ENCODE data around the gene TEX19. TPM values are rescaled to one million over a fixed set of nuclear protein-coding genes. Genes with fewer than 3 reads are reported as not detected.

TEX19 gene
- polyA plus RNA-seq, 2 of the 4 experiments (the other 2 are of a cell fraction), result 0.43 to 0.50 TPM

- WGBS (ENCODE audit: missing lambda C conversion rate), result 38% methylated on average over 9 of the region's 10 CpGs
- Histone ChIP-seq H3K9me3 (no peaks in the 10 kb centered on the region), H3K4me1 (peaks cover 33% of the 10 kb centered on the region), H3K4me3 (peak overlapping the region; percentile 37), H3K27ac (peak overlapping the region; percentile 86 to 92), H3K4me2 (peak overlapping the region; percentile 92)
- ChIA-PET POLR2A (interaction anchor here (1.2 to 2.2 kb wide), 2 partner anchors 42 to 48 kb away, joined by 6 to 9 read pairs; no protein-coding TSS in a partner anchor), CTCF (interaction anchor here (0.9 to 5.8 kb wide), 12 partner anchors 9 to 104 kb away, joined by 3 to 37 read pairs (median 4); no protein-coding TSS in a partner anchor)
- ATAC-seq (peak; percentile 52 to 69), FAIRE-seq (no peak), DNase-seq (ENCODE audit: low read depth in 1 of 2, low spot score in 1 of 2) (peak; percentile 62 to 86)
- TF ChIP-seq HEYL (CRISPR knock-in tag; IDR thresholded peaks at IDR 0.05), result no peak
Measured at GRCh38 chr17:82339634-82340580, 19.1 kb upstream of the TEX19 start.

GRCh38 chr17:82342361-82343079 lies 16.5 kb upstream of the TEX19 start:
- H3K27ac ChIP-seq, result no peak overlapping the region
- peaks cover 37% of the 10 kb centered on the region for H3K4me1 ChIP-seq
- DNase-seq (ENCODE audit: low read depth in 1 of 2, low spot score in 1 of 2) (no peak), FAIRE-seq (no peak), ATAC-seq (no peak)
- H3K4me3 ChIP-seq, result no peak overlapping the region
- WGBS (ENCODE audit: missing lambda C conversion rate), result 81% methylated on average over 28 of the region's 28 CpGs
- no peaks in the 10 kb centered on the region for H3K9me3 ChIP-seq
- TF ChIP-seq RARB (CRISPR knock-in tag; IDR thresholded peaks at IDR 0.05) (no peak), CHD2 (IDR thresholded peaks at IDR 0.05; ENCODE audit: low read length, partially characterized antibody) (no peak), HDAC2 (IDR thresholded peaks at IDR 0.05) (no peak), CBX2 (IDR thresholded peaks at IDR 0.05; ENCODE audit: borderline replicate concordance, low read depth) (no peak), CHD4 (IDR thresholded peaks at IDR 0.05; ENCODE audit: borderline replicate concordance) (no peak), JUNB (IDR thresholded peaks at IDR 0.05) (no peak), FOXS1 (CRISPR knock-in tag; IDR thresholded peaks at IDR 0.05) (no peak), FOSL2 (IDR thresholded peaks at IDR 0.05) (no peak), FOSL2 (CRISPR knock-in tag; IDR thresholded peaks at IDR 0.05) (no peak), CEBPB (IDR thresholded peaks at IDR 0.05) (no peak), SMC3 (IDR thresholded peaks at IDR 0.05) (no peak), HMGXB4 (CRISPR knock-in tag; IDR thresholded peaks at IDR 0.05; ENCODE audit: borderline replicate concordance) (no peak), MAZ (IDR thresholded peaks at IDR 0.05; ENCODE audit: borderline replicate concordance, low read depth, low read length) (no peak), NR3C1 (IDR thresholded peaks at IDR 0.05) (no peak)
- CTCF ChIA-PET, result interaction anchor here (0.6 to 5.3 kb wide), 12 partner anchors 9 to 124 kb away, joined by 3 to 32 read pairs (median 5); no protein-coding TSS in a partner anchor
- POLR2A ChIA-PET, result no interaction called here
- H3K4me2 ChIP-seq, result no peak overlapping the region

GRCh38 chr17:82343560-82343959 lies 15.5 kb upstream of the TEX19 start:
- Histone ChIP-seq H3K27ac (no peak overlapping the region), H3K4me1 (peaks cover 27% of the 10 kb centered on the region), H3K9me3 (no peaks in the 10 kb centered on the region), H3K4me2 (no peak overlapping the region), H3K4me3 (no peak overlapping the region)
- DNase-seq (ENCODE audit: low read depth in 1 of 2, low spot score in 1 of 2) (no peak), FAIRE-seq (no peak), ATAC-seq (no peak)
- ChIA-PET POLR2A (no interaction called here), CTCF (interaction anchor here (0.6 to 5.3 kb wide), 13 partner anchors 8 to 208 kb away, joined by 3 to 32 read pairs (median 4); no protein-coding TSS in a partner anchor)
- TF ChIP-seq ZSCAN20 (CRISPR knock-in tag; IDR thresholded peaks at IDR 0.05) (no peak), FOXS1 (CRISPR knock-in tag; IDR thresholded peaks at IDR 0.05) (no peak), ZC3H11A (IDR thresholded peaks at IDR 0.05) (no peak), PHF8 (IDR thresholded peaks at IDR 0.05; ENCODE audit: borderline replicate concordance, low read depth) (no peak), POLR2AphosphoS2 (conservative IDR thresholded peaks at IDR 0.05; ENCODE audit: low read length) (no peak), BCL3 (IDR thresholded peaks at IDR 0.05) (no peak)
- WGBS (ENCODE audit: missing lambda C conversion rate), result 93% methylated on average over 5 of the region's 5 CpGs

All from A549 (cell line).